Lung (tissue), 12 donors: ENCODE data around the gene ADAM11. TPM values are rescaled to one million over a fixed set of nuclear protein-coding genes. Genes with fewer than 3 reads are reported as not detected.

ENCODE experiments used
- ATAC-seq: fragments of 200-7000 bp; cut with Tn5 transposase; one replicate; pipeline ENCODE4 v1.9.1; 2020; ENCODE audit warnings: moderate number of reproducible peaks; ENCODE audit not compliant: insufficient read depth, low FRiP score
- DNase-seq, 3 donors: peaks; one replicate each; pipeline ENCODE4 v3.0.0-alpha.2; 2013 to 2017
- H3K27ac ChIP-seq, 2 donors: one replicate each; pipeline ENCODE4 v1.5.1; 2013; ENCODE audit warnings: mild to moderate bottlenecking in 2 of 2, moderate library complexity in 2 of 2, control low read depth in 1 of 2, inconsistent platforms in 1 of 2, low read depth in 1 of 2, low read length in 1 of 2
- H3K27me3 ChIP-seq, 3 donors: one replicate each; pipeline ENCODE4 v1.5.1; 2013; ENCODE audit warnings: low read length in 2 of 3; ENCODE audit not compliant: control insufficient read depth in 3 of 3, insufficient read depth in 3 of 3
- H3K36me3 ChIP-seq, 4 donors: one replicate each; pipeline ENCODE4 v1.5.1; 2013; ENCODE audit warnings: low read length in 4 of 4, mild to moderate bottlenecking in 1 of 4, moderate library complexity in 1 of 4; ENCODE audit not compliant: control insufficient read depth in 4 of 4, insufficient read depth in 4 of 4
- H3K4me1 ChIP-seq, 5 donors: one replicate each; pipeline ENCODE4 v1.5.1; 2013; ENCODE audit warnings: low read length in 5 of 5, mild to moderate bottlenecking in 2 of 5, moderate library complexity in 1 of 5; ENCODE audit not compliant: control insufficient read depth in 5 of 5, insufficient read depth in 5 of 5
- H3K4me3 ChIP-seq: one replicate; pipeline ENCODE4 v1.5.1; 2013; ENCODE audit warnings: mild to moderate bottlenecking, control low read depth, moderate library complexity
- H3K9ac ChIP-seq, 2 donors: one replicate each; pipeline ENCODE4 v1.5.1; 2013; ENCODE audit warnings: low read length in 2 of 2, control low read depth in 1 of 2; ENCODE audit not compliant: insufficient read depth in 1 of 2
- H3K9me3 ChIP-seq, 4 donors: one replicate each; pipeline ENCODE4 v1.5.1; 2013; ENCODE audit warnings: low read length in 3 of 4, mild to moderate bottlenecking in 1 of 4, moderate library complexity in 1 of 4; ENCODE audit not compliant: control insufficient read depth in 4 of 4, insufficient read depth in 3 of 4
- WGBS, 2 donors: extraction: QIAGEN DNeasy Blood & Tissue Kit; methylation state at CpG; one replicate each; pipeline ENCODE4 v1.1.7; 2013; 5-methylcytosine and 5-hydroxymethylcytosine counted together
- polyA plus RNA-seq, 2 donors: library from polyadenylated mRNA; stranded (reverse); fragments of 200-250 nt; gene quantifications; one replicate each; pipeline ENCODE4 v1.2.1, GENCODE V29; 2013
- total RNA-seq, 2 donors: library from RNA; depleted of rRNA in 1 of 2; stranded (reverse); fragments of >200 nt in 1 of 2; gene quantifications; one replicate each; pipeline ENCODE4 v1.2.1, GENCODE V29; 2014 to 2021
- TF ChIP-seq, protein P1 (sequence below): IDR thresholded peaks from 2 replicates; pipeline ENCODE4 v1.5.1; 2012; ENCODE audit warnings: mild to moderate bottlenecking; ENCODE audit errors: control extremely low read depth, extremely low read depth
- donor health status: control.
- donor health status: control.
- donor health status: Bipolar disorder and iron deficiency.
- donor health status: healthy.
- donor health status: DM: yes; HTN: yes; CAD: no.

ADAM11 gene
- total and polyA plus RNA-seq, 4 donors = 0.09 to 1.1 (median 0.18) TPM

DNA sequence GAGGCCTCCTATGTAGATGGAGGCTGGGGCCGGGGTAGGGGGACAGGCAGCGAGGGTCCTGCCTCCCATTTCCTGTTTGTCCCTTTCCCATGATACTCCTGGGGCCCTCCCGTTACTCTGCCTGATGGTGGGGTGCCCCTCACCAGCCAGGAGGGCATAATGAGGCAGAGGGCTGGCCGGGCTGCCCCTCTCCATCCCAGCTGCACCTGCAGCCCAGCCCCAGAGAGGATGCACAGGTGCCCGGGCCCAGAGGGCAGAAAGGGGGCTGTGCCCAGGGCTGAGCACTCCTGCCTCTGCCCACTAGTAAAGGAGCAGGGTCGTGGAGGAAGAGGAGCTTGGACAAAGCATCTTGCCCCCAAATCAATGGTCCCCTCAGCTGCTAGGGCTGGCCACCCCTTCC lies 10.4 kb downstream of the ADAM11 start:
- H3K36me3 ChIP-seq = no peaks in the 10 kb centered on the region
- no peak for DNase-seq
- no peak overlapping the region for H3K9ac ChIP-seq
- peaks cover 0 to 2% (median 0%) of the 10 kb centered on the region in 4 donors for H3K9me3 ChIP-seq
- H3K4me1 ChIP-seq = no peaks in the 10 kb centered on the region
- H3K27me3 ChIP-seq = no peaks in the 10 kb centered on the region
- TF ChIP-seq, protein P1, sequence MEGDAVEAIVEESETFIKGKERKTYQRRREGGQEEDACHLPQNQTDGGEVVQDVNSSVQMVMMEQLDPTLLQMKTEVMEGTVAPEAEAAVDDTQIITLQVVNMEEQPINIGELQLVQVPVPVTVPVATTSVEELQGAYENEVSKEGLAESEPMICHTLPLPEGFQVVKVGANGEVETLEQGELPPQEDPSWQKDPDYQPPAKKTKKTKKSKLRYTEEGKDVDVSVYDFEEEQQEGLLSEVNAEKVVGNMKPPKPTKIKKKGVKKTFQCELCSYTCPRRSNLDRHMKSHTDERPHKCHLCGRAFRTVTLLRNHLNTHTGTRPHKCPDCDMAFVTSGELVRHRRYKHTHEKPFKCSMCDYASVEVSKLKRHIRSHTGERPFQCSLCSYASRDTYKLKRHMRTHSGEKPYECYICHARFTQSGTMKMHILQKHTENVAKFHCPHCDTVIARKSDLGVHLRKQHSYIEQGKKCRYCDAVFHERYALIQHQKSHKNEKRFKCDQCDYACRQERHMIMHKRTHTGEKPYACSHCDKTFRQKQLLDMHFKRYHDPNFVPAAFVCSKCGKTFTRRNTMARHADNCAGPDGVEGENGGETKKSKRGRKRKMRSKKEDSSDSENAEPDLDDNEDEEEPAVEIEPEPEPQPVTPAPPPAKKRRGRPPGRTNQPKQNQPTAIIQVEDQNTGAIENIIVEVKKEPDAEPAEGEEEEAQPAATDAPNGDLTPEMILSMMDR = no peak
- WGBS, 2 donors = 62 to 72% methylated on average over 6 of the region's 6 CpGs
- H3K27ac ChIP-seq = no peak overlapping the region
- H3K4me3 ChIP-seq = no peak overlapping the region
- ATAC-seq = no peak

GRCh38 chr17:44769647-44770084 lies 10.9 kb downstream of the ADAM11 start:
- no peaks in the 10 kb centered on the region for H3K36me3 ChIP-seq
- 62 to 77% methylated on average over 15 of the region's 15 CpGs for WGBS, 2 donors
- no peak overlapping the region for H3K4me3 ChIP-seq
- no peak overlapping the region for H3K9ac ChIP-seq
- no peaks in the 10 kb centered on the region for H3K4me1 ChIP-seq
- no peak for DNase-seq
- no peak overlapping the region for H3K27ac ChIP-seq
- no peak for ATAC-seq
- peaks cover 0 to 2% (median 0%) of the 10 kb centered on the region in 4 donors for H3K9me3 ChIP-seq
- TF ChIP-seq, protein P1 = no peak
- no peaks in the 10 kb centered on the region for H3K27me3 ChIP-seq

DNA sequence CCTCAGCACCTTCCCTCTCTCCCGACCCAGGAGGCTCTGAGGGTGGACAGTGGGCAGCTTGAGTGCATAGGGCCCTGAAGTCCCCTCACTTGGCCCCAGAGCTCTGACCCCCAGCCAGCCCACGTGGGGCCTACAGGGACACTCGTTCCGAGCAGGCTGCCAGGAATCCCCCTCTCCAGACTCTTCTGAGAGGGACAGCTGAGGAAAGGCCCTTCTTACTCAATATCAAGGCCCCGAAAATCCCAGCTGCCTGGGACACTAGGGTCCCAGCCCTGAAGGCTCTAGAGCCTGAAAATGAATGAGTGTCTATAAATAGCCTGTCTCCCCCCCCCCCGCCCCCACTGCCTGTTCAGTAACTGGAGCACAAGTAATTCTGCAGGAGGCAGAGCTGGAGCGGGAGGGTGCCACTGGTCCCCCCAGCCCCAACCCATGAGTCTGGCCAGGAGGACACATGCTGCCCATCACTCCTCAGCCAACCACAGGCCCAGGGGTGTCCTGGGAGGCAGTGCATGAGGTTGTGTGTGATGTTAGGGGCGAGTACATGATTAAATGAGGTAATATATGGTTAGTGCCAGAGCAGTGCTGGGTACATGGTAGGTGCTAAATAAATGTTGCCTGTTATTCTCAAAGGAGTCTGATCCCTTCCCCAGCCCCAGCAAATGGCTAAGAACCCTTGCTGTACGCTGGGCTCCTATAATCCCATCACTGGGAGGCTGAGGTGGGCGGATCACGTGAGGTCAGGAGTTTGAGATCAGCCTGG lies 11.6 kb downstream of the ADAM11 start:
- H3K9me3 ChIP-seq = peaks cover 0 to 2% (median 0%) of the 10 kb centered on the region in 4 donors
- no peaks in the 10 kb centered on the region for H3K27me3 ChIP-seq
- no peak overlapping the region for H3K27ac ChIP-seq
- no peaks in the 10 kb centered on the region for H3K36me3 ChIP-seq
- ATAC-seq (no peak), DNase-seq (no peak)
- no peak overlapping the region for H3K9ac ChIP-seq
- 56 to 83% methylated on average over 10 to 11 of the region's 11 CpGs for WGBS, 2 donors
- TF ChIP-seq, protein P1 = no peak
- no peak overlapping the region for H3K4me3 ChIP-seq
- H3K4me1 ChIP-seq = peaks cover 0 to 5% (median 0%) of the 10 kb centered on the region in 5 donors
